DND-41 (cell line): ENCODE measurements around the gene GATM.

Experiments
- CTCF ChIP-seq: IDR thresholded peaks from 2 replicates; pipeline ENCODE4 v1.5.1; 2012; ENCODE audit warnings: borderline replicate concordance, low read length, moderate library complexity, mild to moderate bottlenecking; ENCODE audit not compliant: poor library complexity, severe bottlenecking; ENCODE audit errors: extremely low read depth
- EZH2 ChIP-seq: IDR thresholded peaks from 3 replicates; pipeline ENCODE4 v1.6.1; 2012; ENCODE audit warnings: borderline replicate concordance, low read depth, mild to moderate bottlenecking, moderate library complexity, low read length, inconsistent platforms; ENCODE audit not compliant: severe bottlenecking

GRCh38 chr15:45402955-45403877 is 24.9 kb upstream of the GATM start:
- TF ChIP-seq CTCF (no peak), EZH2 (no peak)
